Astrocyte of the spinal cord (primary cell): Measurements from ENCODE around the gene FAM240A.

Experiments used
- DNase-seq: peaks from one replicate; pipeline ENCODE4 v3.0.0; 2011; ENCODE audit warnings: low read depth, low spot score
- H3K4me3 ChIP-seq: 2 replicates; pipeline ENCODE4 v1.5.1; 2011; ENCODE audit warnings: low read depth, mild to moderate bottlenecking, low read length, moderate library complexity
- in situ Hi-C: cut with HindIII; loops from 2 replicates; pipeline ENCODE4 v1.10.0; 2017; ENCODE audit warnings: low sequenced_read_pairs
- TF ChIP-seq, protein P1 (sequence below): IDR thresholded peaks from 2 replicates; pipeline ENCODE4 v1.5.1; 2012; ENCODE audit warnings: low read depth, mild to moderate bottlenecking, low read length, inconsistent platforms

Gene FAM240A

DNA sequence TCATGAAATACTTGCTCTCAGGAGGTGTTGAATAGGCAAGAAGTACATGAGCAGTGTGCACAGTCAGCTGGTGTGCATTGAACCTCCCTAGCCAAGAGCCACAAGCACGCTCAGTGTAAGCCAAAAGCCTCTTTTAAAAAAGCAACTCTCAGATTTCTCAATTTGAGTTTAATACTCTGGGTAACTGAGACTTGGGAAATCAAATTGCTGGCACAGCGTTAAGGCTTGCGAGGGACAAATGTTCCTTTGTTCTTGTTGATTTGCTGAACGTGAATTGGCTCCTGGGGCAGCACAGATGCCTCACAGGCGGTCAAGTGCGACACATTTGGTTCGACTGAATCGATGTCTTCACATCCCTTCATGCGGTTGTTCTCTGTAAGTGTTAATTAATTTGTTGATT is at the start of gene FAM240A:
Gene FAM240A (plus strand): TSS at position 202 of the 400 bp plus-strand sequence. CDS start 159 bp downstream, at position 361.
- TF ChIP-seq, protein P1, sequence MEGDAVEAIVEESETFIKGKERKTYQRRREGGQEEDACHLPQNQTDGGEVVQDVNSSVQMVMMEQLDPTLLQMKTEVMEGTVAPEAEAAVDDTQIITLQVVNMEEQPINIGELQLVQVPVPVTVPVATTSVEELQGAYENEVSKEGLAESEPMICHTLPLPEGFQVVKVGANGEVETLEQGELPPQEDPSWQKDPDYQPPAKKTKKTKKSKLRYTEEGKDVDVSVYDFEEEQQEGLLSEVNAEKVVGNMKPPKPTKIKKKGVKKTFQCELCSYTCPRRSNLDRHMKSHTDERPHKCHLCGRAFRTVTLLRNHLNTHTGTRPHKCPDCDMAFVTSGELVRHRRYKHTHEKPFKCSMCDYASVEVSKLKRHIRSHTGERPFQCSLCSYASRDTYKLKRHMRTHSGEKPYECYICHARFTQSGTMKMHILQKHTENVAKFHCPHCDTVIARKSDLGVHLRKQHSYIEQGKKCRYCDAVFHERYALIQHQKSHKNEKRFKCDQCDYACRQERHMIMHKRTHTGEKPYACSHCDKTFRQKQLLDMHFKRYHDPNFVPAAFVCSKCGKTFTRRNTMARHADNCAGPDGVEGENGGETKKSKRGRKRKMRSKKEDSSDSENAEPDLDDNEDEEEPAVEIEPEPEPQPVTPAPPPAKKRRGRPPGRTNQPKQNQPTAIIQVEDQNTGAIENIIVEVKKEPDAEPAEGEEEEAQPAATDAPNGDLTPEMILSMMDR: no peak
- no peak within 1 kb of the TSS for H3K4me3 ChIP-seq
- in situ Hi-C loops: no loop called here
- peak; percentile 5 for DNase-seq

DNA sequence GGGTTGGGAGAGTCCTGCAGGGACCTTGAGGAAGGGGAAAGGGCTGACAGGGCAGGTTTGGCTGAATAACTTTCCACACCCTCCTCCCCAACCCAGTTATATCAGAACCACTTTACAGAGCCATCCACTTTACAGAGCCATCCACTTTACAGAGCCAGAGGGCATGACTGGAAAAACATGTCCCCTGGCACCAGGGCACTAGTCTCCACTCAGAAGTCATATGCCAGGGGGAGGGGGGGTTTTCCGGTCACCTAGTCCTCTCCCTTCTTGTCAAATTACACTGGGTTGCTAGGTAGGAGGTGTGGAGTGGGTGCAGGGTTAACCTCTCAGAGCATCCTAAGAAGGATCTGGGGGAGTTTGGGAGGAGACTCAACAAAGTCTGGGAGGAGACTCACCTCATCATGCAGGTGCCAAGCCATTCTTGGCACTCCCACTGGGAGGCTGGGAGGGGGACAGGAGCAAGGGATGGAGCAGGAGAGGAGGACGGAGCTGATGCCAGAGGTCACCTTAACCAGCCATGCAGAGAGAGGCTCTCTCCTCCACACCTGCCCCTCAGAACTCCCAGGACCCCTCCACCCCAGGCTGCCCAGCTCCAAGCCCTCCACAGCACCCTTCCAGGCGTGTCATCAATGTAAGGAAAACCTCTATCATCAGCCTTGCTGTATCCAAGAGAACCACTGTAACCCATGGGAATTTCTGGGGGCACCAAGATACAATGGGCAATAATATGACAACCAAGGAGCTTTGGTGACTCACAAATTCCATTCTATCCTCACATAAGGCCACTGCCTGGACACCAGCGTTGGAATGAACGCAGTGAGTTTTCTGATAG is 47.9 kb upstream of the FAM240A start:
- TF ChIP-seq, protein P1: no peak
- H3K4me3 ChIP-seq: no peak overlapping the region
- DNase-seq: no peak
- in situ Hi-C loops: no loop called here

DNA sequence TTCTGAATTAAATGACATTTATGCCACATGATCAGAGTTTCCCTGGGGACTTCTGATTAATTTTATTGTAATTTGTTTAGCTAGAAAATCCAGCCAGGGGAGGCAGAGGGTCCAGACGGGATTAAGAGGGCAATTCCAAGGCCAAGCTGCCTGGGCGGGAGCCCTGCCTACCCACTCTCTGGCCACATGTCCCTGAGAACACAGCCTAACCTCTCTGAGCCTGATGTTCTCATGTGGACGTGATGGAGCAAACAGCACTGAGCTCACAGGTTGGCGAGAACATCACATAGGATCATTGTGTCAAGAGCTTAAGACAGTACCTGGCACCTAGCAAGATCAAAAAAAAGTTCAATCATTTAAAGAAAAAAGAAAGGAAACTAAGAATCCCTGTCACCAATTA is 47.2 kb upstream of the FAM240A start:
- TF ChIP-seq, protein P1: no peak
- no peak overlapping the region for H3K4me3 ChIP-seq
- in situ Hi-C loops: no loop called here
- DNase-seq: no peak

DNA sequence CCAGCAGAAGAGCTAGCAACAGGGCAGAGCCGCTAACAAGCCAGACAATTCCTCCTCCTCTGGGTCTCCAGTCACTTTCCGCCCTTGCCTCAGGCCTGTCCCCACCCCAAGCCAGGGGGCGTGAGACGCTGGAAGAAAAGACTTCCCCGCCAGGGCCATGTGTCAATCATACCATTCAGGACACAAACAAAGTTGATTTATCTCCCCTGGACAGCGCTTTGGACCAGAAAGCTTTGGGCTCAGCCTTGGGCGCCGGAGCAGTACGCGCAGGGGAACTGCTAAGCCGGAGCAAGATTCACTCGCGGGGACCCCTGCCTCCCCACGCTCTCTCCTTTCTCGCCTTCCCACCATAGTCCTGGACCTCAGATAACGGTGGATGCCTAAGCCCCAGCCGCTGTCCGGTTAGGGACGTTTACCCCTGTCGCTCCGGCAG is 46.7 kb upstream of the FAM240A start:
- no peak for DNase-seq
- peak overlapping the region; percentile 43 for H3K4me3 ChIP-seq
- TF ChIP-seq, protein P1: no peak
- in situ Hi-C loops: no loop called here

DNA sequence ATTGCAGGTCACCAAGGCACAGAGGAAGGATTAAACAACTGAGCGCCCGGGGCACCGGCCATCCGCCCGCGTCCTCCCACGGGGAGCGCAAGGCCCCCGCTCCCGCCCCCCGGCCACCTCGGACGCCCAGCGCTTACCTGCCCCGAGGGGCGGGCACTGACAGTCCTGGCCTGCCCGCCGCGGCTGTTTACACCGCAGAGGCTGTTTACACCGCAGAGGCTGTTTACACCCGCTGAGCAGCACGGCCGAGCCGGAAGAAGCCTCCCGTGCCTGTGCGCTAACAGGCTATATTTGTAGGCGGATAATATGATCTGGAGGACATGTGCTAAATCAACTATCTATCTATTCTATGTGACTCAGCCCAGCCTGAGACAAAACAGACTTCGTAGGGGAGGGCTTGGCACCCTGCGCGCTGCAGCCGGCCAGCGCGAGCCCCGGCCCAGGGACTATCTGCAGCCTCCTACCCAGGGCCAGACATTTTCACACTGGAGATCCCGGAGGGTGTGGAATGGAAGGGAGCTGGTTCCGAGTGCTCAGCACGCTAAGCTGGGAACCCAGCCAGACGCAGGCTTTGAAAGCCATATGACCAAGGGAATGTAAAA is 46.2 kb upstream of the FAM240A start, which contains the start of gene LRRC2:
Gene LRRC2 (minus strand): TSS at position 263 of the 602 bp plus-strand sequence. CDS start 14,711 bp downstream, outside the sequence.
- TF ChIP-seq, protein P1: no peak
- DNase-seq: peak; percentile 62
- peak within 1 kb of the TSS; percentile 43 for H3K4me3 ChIP-seq
- in situ Hi-C loops: no loop called here

DNA sequence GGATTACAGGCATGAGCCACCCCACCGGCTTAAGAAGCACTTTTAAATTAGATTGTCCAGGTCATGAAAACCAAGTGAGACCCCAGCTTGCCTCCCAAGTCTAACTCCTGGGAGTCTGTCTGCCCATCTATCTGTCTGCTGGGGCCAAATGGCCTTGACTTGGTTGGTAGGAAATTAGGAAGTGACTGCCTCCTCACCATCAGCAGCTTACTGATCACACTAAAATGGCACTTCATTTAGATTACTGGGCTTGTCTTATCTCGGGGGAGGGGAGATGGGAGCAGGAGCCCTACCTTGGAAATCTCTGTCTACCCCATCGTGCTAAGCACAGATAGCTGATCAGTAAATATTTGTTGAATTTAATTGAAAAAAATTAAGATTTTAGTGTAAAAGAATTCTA is 40.6 kb upstream of the FAM240A start:
- TF ChIP-seq, protein P1: no peak
- DNase-seq: no peak
- in situ Hi-C loops: no loop called here
- H3K4me3 ChIP-seq: no peak overlapping the region
